GM23338 (cell line): ENCODE data around the gene SEPTIN11. TPM values are rescaled to one million over a fixed set of nuclear protein-coding genes. Genes with fewer than 3 reads are reported as not detected.

ENCODE experiments used
- ATAC-seq: fragments of 200-7000 bp; cut with Tn5 transposase; 3 replicates; pipeline ENCODE4 v1.9.1; 2020
- DNase-seq: peaks from one replicate; pipeline ENCODE4 v3.0.0-alpha.2; 2015; ENCODE audit warnings: low spot score
- H2AFZ ChIP-seq: fragments of 200-600 bp; sonication (generic); 2 replicates; pipeline ENCODE4 v1.8.0; 2016; ENCODE audit warnings: antibody characterized with exemption, mild to moderate bottlenecking, moderate library complexity
- H3F3A ChIP-seq: fragments of 200-600 bp; sonication (generic); replicated peaks from 2 replicates; pipeline ENCODE4 v1.8.0; 2017; ENCODE audit warnings: antibody characterized with exemption, mixed run types, low read depth
- H3K27ac ChIP-seq: fragments of 200-600 bp; sonication (generic); 2 replicates; pipeline ENCODE4 v1.6.1; 2016; ENCODE audit warnings: low read depth
- H3K27me3 ChIP-seq: fragments of 200-600 bp; sonication (generic); 2 replicates; pipeline ENCODE4 v1.8.0; 2016; ENCODE audit warnings: mild to moderate bottlenecking, mixed run types, moderate library complexity; ENCODE audit not compliant: insufficient read depth
- H3K36me3 ChIP-seq: fragments of 200-600 bp; sonication (generic); 2 replicates; pipeline ENCODE4 v1.8.0; 2016; ENCODE audit warnings: mild to moderate bottlenecking; ENCODE audit not compliant: insufficient read depth
- H3K4me1 ChIP-seq: fragments of 200-600 bp; sonication (generic); 2 replicates; pipeline ENCODE4 v1.8.0; 2016; ENCODE audit warnings: mild to moderate bottlenecking, moderate library complexity; ENCODE audit not compliant: insufficient read depth
- H3K4me2 ChIP-seq: fragments of 200-600 bp; sonication (generic); 2 replicates; pipeline ENCODE4 v1.7.1; 2017; ENCODE audit warnings: mixed run types
- H3K4me3 ChIP-seq: fragments of 200-600 bp; sonication (generic); 2 replicates; pipeline ENCODE4 v1.6.1; 2016; ENCODE audit warnings: mixed run types
- H3K79me2 ChIP-seq: fragments of 200-600 bp; sonication (generic); replicated peaks from 2 replicates; pipeline ENCODE4 v1.8.0; 2017; ENCODE audit warnings: mild to moderate bottlenecking; ENCODE audit not compliant: insufficient read depth
- H3K9me2 ChIP-seq: fragments of 200-600 bp; sonication (generic); 2 replicates; pipeline ENCODE4 v1.8.0; 2017; ENCODE audit not compliant: insufficient read depth
- H4K20me1 ChIP-seq: fragments of 200-600 bp; sonication (generic); replicated peaks from 2 replicates; pipeline ENCODE4 v1.8.0; 2017; ENCODE audit warnings: mild to moderate bottlenecking; ENCODE audit not compliant: insufficient read depth
- H3K27ac Mint-ChIP-seq: 2 replicates; pipeline ENCODE4 v1.8.0; 2020; ENCODE audit warnings: inconsistent platforms, mild to moderate bottlenecking, moderate library complexity, mixed read lengths
- H3K27me3 Mint-ChIP-seq: 3 replicates; pipeline ENCODE4 v1.8.0; 2022; ENCODE audit warnings: low read depth, mild to moderate bottlenecking, moderate library complexity, mixed read lengths, inconsistent platforms; ENCODE audit not compliant: insufficient read depth, poor library complexity
- H3K36me3 Mint-ChIP-seq: 3 replicates; pipeline ENCODE4 v1.8.0; 2021; ENCODE audit warnings: low read depth, mild to moderate bottlenecking, inconsistent platforms, moderate library complexity, mixed read lengths
- H3K4me1 Mint-ChIP-seq: 3 replicates; pipeline ENCODE4 v1.8.0; 2020; ENCODE audit warnings: mild to moderate bottlenecking, inconsistent platforms, mixed read lengths
- H3K4me3 Mint-ChIP-seq: 3 replicates; pipeline ENCODE4 v1.8.0; 2021; ENCODE audit warnings: moderate library complexity, mild to moderate bottlenecking, inconsistent platforms, mixed read lengths
- H3K9me3 Mint-ChIP-seq: 3 replicates; pipeline ENCODE4 v1.8.0; 2020; ENCODE audit warnings: moderate library complexity, mild to moderate bottlenecking, inconsistent platforms, mixed read lengths
- ZNF462 ChIP-seq: fragments of 250-450 bp; sonication (Bioruptor Pico); IDR thresholded peaks from 2 replicates; pipeline ENCODE4 v1.5.0; 2020; ENCODE audit warnings: mild to moderate bottlenecking, moderate library complexity
- polyA plus RNA-seq: library from polyadenylated mRNA; unstranded; fragments of >200 nt; fragmentation: Nextera tagmentation; extraction: Ambion mirVana; gene quantifications from 2 replicates; pipeline ENCODE4 v1.2.1, GENCODE V29; 2016
- total RNA-seq: library from RNA; depleted of rRNA; stranded (reverse); fragments of >200 nt; shearing (Covaris generic); gene quantifications from 2 replicates; pipeline ENCODE4 v1.2.3, GENCODE V29; 2014
- TF ChIP-seq, protein P1 (sequence below): IDR thresholded peaks from one replicate; pipeline ENCODE4 v1.6.1; 2018; ENCODE audit warnings: antibody characterized with exemption; ENCODE audit not compliant: unreplicated experiment
- TF ChIP-seq, protein P2 (sequence below): IDR thresholded peaks from 2 replicates; pipeline ENCODE4 v1.6.1; 2016; ENCODE audit warnings: antibody characterized with exemption

Gene SEPTIN11
- total and polyA plus RNA-seq, 2 experiments from 2014 or later: 80.0 to 81.6 TPM

GRCh38 chr4:76977113-76977512, 27.6 kb downstream of the SEPTIN11 start (continued):
- TF ChIP-seq ZNF462 (CRISPR knock-in tag): no peak
- TF ChIP-seq, protein P1, sequence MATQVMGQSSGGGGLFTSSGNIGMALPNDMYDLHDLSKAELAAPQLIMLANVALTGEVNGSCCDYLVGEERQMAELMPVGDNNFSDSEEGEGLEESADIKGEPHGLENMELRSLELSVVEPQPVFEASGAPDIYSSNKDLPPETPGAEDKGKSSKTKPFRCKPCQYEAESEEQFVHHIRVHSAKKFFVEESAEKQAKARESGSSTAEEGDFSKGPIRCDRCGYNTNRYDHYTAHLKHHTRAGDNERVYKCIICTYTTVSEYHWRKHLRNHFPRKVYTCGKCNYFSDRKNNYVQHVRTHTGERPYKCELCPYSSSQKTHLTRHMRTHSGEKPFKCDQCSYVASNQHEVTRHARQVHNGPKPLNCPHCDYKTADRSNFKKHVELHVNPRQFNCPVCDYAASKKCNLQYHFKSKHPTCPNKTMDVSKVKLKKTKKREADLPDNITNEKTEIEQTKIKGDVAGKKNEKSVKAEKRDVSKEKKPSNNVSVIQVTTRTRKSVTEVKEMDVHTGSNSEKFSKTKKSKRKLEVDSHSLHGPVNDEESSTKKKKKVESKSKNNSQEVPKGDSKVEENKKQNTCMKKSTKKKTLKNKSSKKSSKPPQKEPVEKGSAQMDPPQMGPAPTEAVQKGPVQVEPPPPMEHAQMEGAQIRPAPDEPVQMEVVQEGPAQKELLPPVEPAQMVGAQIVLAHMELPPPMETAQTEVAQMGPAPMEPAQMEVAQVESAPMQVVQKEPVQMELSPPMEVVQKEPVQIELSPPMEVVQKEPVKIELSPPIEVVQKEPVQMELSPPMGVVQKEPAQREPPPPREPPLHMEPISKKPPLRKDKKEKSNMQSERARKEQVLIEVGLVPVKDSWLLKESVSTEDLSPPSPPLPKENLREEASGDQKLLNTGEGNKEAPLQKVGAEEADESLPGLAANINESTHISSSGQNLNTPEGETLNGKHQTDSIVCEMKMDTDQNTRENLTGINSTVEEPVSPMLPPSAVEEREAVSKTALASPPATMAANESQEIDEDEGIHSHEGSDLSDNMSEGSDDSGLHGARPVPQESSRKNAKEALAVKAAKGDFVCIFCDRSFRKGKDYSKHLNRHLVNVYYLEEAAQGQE: no peak

- H2AFZ ChIP-seq: no peak overlapping the region
- ATAC-seq: no peak
- no peaks in the 10 kb centered on the region for H3K36me3 Mint-ChIP-seq
- H3K27ac Mint-ChIP-seq: no peak overlapping the region
- H3K4me3 ChIP-seq: no peak overlapping the region
- peaks cover 3% of the 10 kb centered on the region; the same call in 1 of the 2 replicates for H4K20me1 ChIP-seq
- no peak overlapping the region for H3K27ac ChIP-seq
- peaks cover 41% of the 10 kb centered on the region for H3K4me1 Mint-ChIP-seq
- peaks cover 72% of the 10 kb centered on the region for H3K79me2 ChIP-seq
- H3K4me1 ChIP-seq: peaks cover 23% of the 10 kb centered on the region
- no peak overlapping the region for H3K4me3 Mint-ChIP-seq
- TF ChIP-seq, protein P2, sequence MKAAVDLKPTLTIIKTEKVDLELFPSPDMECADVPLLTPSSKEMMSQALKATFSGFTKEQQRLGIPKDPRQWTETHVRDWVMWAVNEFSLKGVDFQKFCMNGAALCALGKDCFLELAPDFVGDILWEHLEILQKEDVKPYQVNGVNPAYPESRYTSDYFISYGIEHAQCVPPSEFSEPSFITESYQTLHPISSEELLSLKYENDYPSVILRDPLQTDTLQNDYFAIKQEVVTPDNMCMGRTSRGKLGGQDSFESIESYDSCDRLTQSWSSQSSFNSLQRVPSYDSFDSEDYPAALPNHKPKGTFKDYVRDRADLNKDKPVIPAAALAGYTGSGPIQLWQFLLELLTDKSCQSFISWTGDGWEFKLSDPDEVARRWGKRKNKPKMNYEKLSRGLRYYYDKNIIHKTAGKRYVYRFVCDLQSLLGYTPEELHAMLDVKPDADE: no peak
- no peak overlapping the region for H3K4me2 ChIP-seq
- no peaks in the 10 kb centered on the region for H3F3A ChIP-seq
- H3K36me3 ChIP-seq: no peaks in the 10 kb centered on the region
- H3K9me3 Mint-ChIP-seq: no peaks in the 10 kb centered on the region
- no peaks in the 10 kb centered on the region for H3K9me2 ChIP-seq
- DNase-seq: no peak
- no peaks in the 10 kb centered on the region for H3K27me3 ChIP-seq
- H3K27me3 Mint-ChIP-seq: peaks cover 4% of the 10 kb centered on the region
Measured at GRCh38 chr4:76977736-76978350, 28.3 kb downstream of the SEPTIN11 start.
